LoVo (cell line): ENCODE results near the gene TMEM167B.
A peak's percentile ranks its signal among the peaks of the same experiment; 100 is the strongest.
"Not testable (repeated sequence)": the region's sequence is repeated elsewhere in the genome, so short reads cannot be mapped to it uniquely, and the experiment has no call there.

Experiments
- DNase-seq: peaks from one replicate; pipeline ENCODE4 v3.0.0-alpha.2; 2016; ENCODE audit warnings: low spot score

The TMEM167B gene

DNA sequence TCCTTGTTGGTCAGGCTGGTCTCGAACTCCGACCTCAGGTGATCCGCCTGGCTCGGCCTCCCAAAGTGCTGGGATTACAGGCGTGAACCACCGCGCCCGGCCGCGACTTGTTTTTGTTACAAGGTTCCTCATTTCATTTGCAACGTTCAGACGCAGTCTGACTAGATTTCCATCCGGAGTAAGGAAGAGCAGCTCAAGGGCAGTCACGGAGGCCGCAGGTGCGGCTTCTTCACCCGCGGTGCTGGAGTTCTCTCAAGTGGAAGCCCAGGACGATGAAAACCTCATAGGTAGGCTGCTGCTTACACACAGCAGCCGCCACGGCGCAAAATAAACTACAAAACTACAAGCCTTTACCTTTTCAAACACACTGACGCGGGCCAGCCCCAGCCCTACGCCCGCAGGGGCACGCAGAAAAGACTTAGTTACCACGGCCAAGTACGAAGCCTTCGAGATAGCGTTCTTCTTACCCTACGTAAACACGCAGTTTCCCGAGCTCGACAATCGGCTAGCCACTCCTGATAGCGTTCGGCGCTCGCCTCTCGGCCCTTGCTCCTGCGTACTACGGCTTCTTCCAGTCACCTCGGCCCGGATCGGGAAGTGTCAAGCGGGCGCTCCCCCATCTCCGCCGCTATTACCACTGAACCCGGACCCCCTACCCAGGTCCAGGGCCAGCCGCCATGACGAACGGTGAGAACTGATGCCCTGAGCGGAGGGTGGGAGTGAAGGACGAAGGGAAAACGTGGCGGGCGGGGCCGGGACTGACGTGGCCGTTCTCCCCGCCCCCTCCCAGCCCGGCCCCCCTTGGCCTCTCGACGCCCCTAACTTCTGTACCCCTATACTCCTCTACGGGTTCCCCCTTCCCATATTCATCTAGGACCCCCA lies at the start of gene TMEM167B:
Gene TMEM167B (plus strand): TSS at position 569 of the 882 bp plus-strand sequence. CDS start 109 bp downstream, at position 678.
- peak; percentile 90 for DNase-seq

DNA sequence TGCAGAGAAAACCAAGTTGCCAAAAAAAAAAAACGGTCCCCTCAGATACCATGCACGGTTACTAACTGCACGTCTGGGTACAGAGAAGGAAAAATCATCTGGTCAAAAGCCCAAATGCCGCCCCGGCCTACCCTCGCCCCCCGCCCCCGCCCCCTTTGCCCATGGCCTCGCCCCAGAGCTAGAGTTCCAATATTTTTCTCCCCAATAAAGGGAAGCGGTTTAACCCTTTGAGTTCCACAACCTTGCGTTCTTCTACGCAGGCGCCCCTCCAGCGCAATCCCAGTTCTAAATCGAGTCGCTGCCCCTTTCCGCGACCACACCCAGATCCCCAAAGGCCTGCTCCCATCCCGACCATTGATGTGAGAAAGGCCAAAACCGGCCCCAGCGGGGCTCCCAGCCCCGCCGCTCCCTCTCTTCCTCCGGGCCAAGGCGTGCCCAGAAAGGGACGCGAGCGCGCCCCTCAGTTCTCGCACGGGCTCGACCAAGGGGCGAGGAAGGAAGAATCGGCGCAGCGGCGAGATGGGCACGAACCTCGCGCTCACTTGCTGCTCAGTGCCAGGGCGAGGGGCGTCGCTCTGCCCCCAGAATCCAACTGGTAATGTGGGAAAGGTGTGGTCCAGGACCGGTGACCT lies 49.5 kb upstream of the TMEM167B start:
- DNase-seq = no peak

DNA sequence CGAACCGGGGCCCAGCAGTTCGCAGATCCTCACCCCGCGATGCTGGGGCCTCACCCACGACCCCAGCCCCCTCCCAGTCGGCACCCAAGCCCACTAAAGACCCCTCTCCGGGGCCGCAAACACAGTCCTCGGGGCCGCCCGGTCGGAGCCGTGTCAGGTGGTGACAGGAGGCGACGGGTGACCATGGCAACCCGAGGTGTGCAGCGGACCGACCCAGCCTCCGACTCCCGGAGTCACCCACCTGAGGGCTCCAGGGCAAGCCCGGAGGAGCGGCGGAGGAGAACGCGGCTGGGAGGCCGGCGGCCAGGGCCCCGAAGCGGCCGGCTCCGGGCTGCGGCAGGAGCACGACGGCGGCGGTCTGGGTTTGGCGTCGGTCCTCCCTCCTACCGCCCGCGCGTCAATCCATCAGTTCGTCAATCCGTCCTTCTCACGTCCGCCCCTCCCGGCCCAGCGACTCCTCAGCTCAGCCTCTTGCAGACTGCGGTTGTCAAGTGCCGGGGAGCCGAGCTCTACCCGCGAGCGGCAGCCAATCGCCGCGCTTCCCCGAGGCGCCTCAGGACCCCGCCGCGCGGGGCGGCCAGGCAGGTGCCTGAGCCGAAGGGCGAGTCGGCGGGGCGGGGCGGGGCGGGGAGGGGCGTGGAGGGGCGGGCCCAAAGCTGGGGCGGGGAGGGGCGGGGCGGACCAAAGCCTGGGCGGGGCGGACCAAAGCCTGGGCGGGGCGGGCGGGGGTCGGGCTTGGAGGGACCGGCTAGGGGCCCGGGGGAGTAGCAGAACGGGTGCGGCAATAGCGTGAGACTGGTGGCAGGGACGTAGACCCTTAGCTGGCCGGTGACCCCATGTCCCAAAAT lies 48.7 kb upstream of the TMEM167B start, which contains the start of gene WDR47:
Gene WDR47 (minus strand): TSS at position 482 of the 848 bp plus-strand sequence. CDS start 18,590 bp downstream, outside the sequence.
- DNase-seq = peak; percentile 95

GRCh38 chr1:109045595-109045994 lies 45.0 kb upstream of the TMEM167B start:
- DNase-seq = no peak

DNA sequence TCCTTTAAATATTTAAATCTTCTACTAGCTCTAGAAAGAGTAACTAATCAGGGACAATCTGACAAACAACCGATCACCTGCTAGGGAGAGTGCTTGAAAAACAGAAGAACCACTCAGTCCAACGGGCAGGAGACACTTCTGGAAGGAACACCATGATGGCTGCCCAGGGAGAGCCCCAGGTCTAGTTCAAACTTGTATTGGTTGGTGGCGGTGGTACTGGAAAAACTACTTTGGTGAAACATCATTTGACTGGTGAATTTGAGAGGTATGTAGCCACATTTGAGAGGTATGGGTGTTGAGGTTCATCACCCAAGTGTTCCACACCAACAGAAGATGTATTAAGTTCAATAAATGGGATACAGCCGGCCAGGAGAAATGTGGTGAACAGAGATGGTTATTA lies 43.9 kb upstream of the TMEM167B start:
- DNase-seq = no peak

DNA sequence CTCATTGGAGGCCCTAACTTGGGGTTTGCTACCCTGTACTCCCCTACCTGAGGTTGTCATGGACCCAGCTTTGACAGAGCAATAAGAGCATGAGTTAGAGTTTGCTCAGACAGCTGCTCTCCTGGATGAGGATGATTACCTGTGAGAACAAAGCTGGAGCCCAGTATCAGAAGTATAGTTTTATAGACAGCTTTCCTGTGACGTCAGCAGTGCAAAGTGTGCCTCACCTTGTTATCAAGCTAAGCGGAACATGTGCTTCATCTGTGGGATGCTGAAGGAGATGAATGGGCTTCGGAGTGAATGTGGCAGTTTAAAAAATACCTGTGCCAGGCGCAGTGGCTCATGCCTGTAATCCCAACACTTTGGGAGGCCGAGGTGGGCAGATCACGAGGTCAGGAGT lies 43.2 kb upstream of the TMEM167B start:
- no peak for DNase-seq

- no peak for DNase-seq
Observed at GRCh38 chr1:109048335-109048734, 42.2 kb upstream of the TMEM167B start.

GRCh38 chr1:109050228-109050995 lies 40.2 kb upstream of the TMEM167B start:
- DNase-seq = no peak

DNA sequence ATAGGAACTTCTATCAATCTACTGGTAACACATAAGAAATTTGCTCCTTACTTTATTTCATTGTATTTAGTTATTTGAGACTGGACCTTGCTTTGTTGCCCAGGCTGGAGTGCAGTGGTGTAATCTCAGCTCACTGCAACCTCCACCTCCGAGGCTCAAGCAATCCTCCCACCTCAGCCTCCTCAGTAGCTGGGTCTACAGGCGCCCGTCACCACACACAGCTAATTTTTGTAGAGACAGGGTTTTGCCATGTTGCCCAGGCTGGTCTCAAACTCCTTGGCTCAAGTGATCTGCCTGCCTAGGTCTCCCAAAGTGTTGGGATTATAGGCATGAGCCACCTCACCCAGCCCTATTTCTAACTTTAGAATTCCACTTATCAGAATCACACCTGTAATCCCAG lies 38.4 kb upstream of the TMEM167B start:
- not testable (repeated sequence) for DNase-seq

- DNase-seq = no peak
Observed at GRCh38 chr1:109056064-109056463, 34.5 kb upstream of the TMEM167B start.

DNA sequence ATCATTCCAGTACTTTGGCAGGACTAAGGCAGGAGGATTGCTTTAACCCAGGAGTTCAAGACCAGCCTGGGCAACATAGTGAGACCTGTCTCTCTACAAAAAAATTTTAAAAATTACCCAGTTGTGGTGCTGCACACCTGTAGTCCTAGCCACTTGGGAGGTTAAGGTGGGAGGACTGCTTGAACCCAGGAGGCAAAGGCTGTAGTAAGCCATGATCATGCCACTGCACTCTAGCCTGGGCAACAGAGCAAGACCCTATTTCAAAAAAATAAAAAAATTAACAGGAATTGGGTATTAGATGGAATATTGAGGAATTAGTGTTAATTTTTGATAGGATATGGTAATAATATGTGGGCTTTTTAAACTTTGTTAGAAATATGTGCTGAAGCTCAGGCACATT lies 31.5 kb upstream of the TMEM167B start:
- DNase-seq = no peak

DNA sequence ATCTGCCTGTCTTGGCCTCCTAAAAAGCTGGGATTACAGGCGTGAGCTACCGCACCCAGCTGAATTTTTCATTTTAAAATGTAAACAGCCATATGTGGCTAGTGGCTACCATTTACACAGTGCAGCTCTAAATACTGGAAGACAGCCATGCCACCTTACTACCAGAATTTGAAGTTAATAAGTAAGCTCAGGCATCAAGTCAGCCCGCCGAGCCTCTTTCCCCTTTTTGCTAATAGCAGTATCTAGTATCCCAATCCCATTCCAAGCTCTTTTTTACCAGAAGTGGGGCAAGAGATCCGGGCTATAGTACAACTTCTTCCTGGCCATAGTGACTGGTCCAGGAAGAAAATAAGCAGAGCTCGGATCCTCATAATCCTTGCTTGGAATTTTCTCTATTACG lies 29.9 kb upstream of the TMEM167B start:
- no peak for DNase-seq

DNA sequence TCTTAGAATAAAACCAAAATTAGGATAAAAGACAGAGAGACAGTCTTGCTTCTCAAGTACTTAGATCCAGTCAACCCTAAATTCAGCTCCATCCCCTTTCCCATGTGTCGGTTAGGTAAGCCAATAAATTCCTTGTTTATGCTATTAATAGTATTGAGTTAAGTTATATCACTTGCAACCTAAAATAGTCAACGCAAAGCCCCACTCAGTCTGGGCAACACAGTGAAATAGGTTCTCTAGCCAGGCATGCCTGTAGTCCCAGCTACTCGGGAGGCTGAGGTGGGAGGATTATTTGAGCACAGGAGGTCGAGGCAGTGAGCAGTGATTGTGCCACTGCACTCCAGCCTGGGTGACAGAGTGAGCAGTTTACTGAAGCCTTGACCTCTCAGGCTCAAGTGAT lies 29.4 kb upstream of the TMEM167B start:
- DNase-seq = no peak

GRCh38 chr1:109065137-109065536 lies 25.4 kb upstream of the TMEM167B start:
- no peak for DNase-seq

- no peak for DNase-seq
Observed at GRCh38 chr1:109067883-109068282, 22.7 kb upstream of the TMEM167B start.

GRCh38 chr1:109069294-109069693 lies 21.3 kb upstream of the TMEM167B start:
- no peak for DNase-seq

GRCh38 chr1:109075531-109076490 lies 14.8 kb upstream of the TMEM167B start, which contains the start of gene TAF13:
Gene TAF13 (minus strand): TSS chr1:109076003. CDS start chr1:109075947, 56 bp downstream.
- peak; percentile 94 for DNase-seq

GRCh38 chr1:109078317-109078716 lies 12.2 kb upstream of the TMEM167B start:
- no peak for DNase-seq

DNA sequence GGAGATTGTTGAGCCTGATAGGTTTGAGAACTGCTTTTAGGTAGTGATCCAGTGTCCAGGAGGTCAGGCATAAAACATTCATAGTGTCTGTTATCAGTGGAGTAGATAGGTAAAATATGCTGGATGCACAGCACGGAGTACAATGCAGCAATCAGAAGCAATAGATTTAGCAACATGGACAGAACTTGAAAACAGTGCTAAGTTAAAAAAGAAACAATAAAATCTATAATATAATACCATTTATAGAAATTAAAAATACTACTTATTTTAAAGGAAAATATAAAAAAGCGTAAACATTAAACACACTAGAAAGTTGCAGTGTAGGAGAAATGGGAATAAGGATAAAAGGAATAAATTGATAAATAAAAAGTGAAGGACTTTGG lies 11.3 kb upstream of the TMEM167B start:
- DNase-seq = no peak

DNA sequence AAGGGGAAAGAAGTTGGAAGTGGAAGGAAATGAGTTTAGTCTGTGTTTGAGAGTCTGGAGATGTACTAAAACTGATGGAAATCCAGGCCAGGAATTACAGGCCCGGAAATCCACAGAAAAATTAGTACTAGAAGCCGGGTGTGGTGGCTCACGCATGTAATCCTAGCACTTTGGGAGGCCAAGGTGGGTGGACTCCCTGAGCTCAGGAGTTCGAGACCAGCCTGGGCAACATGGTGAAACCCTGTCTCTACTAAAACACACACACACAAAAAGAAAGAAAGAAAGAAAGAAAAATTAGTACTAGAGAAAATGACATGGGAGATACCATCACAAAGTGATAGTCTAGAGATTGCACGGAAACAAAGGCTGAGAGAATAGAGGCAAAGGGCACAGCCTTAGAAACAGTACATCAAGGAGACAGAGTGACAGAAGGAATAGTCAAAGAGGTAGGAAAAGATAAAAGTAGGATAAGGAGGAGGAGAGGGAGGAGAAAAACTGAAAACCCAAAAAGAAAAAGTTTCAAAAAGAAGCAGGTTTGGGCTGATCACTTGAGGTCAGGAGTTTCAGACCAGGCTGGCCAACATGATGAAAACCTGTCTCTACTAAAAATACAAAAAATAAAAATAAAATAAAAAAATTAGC lies 10.0 kb upstream of the TMEM167B start:
- DNase-seq = no peak
